HepG2 (cell line): Measurements from ENCODE around the gene SPSB2. TPM values are rescaled to one million over a fixed set of nuclear protein-coding genes. Genes with fewer than 3 reads are reported as not detected.

Experiments used
- HNF4G ChIP-seq, 2 experiments: sonication (generic) in 1 of 2; formaldehyde crosslinking in 1 of 2; IDR thresholded peaks; 2 replicates each; pipeline versions ENCODE4 v1.4.0 to v1.6.1; 2011 to 2020; ENCODE audit warnings: borderline replicate concordance in 2 of 2, low read depth in 2 of 2, mild to moderate bottlenecking in 2 of 2, low read length in 1 of 2, missing genetic modification reagents in 1 of 2, moderate library complexity in 1 of 2
- MEIS2 ChIP-seq: sonication (generic); formaldehyde crosslinking; IDR thresholded peaks from 2 replicates; pipeline ENCODE4 v1.9.0; 2021; ENCODE audit warnings: mild to moderate bottlenecking, missing genetic modification reagents
- POLR2AphosphoS2 ChIP-seq: IDR thresholded peaks from 2 replicates; pipeline ENCODE4 v1.6.1; 2011; ENCODE audit warnings: low read depth, low read length, improper control_type of control experiment
- RBAK ChIP-seq: sonication (generic); formaldehyde crosslinking; IDR thresholded peaks from 2 replicates; pipeline ENCODE4 v1.5.1; 2020; ENCODE audit warnings: mild to moderate bottlenecking, missing genetic modification reagents
- SALL1 ChIP-seq: sonication (generic); formaldehyde crosslinking; IDR thresholded peaks from 2 replicates; pipeline ENCODE4 v1.8.0; 2022; ENCODE audit warnings: mild to moderate bottlenecking, missing genetic modification reagents
- SMAD3 ChIP-seq: sonication (generic); formaldehyde crosslinking; IDR thresholded peaks from 2 replicates; pipeline ENCODE4 v1.4.0; 2020; ENCODE audit warnings: missing genetic modification reagents
- TFDP2 ChIP-seq: sonication (generic); formaldehyde crosslinking; IDR thresholded peaks from 2 replicates; pipeline ENCODE4 v1.4.0; 2020; ENCODE audit warnings: missing genetic modification reagents
- ZBTB37 ChIP-seq: sonication (generic); formaldehyde crosslinking; IDR thresholded peaks from 2 replicates; pipeline ENCODE4 v1.4.0; 2020; ENCODE audit warnings: mild to moderate bottlenecking, missing genetic modification reagents
- ZBTB40 ChIP-seq, 2 experiments: fragments of 450-650 bp in 1 of 2; sonication (generic) in 1 of 2; formaldehyde crosslinking in 1 of 2; IDR thresholded peaks; 2 replicates each; pipeline versions ENCODE4 v1.6.1 to v1.8.0; 2016 to 2022; ENCODE audit warnings: antibody characterized with exemption in 1 of 2, mild to moderate bottlenecking in 1 of 2, missing genetic modification reagents in 1 of 2
- ZEB1 ChIP-seq: IDR thresholded peaks from 2 replicates; pipeline ENCODE4 v1.6.1; 2012; ENCODE audit warnings: mild to moderate bottlenecking, low read depth, inconsistent platforms; ENCODE audit not compliant: insufficient replicate concordance
- ZFP1 ChIP-seq: IDR thresholded peaks from 2 replicates; pipeline ENCODE4 v1.6.1; 2016
- ZMAT3 ChIP-seq: sonication (generic); formaldehyde crosslinking; conservative IDR thresholded peaks from 2 replicates; pipeline ENCODE4 v1.7.0; 2021; ENCODE audit warnings: missing genetic modification reagents
- ZNF232 ChIP-seq: sonication (generic); formaldehyde crosslinking; IDR thresholded peaks from 2 replicates; pipeline ENCODE4 v1.4.0; 2020; ENCODE audit warnings: missing genetic modification reagents, borderline replicate concordance
- ZNF24 ChIP-seq: fragments of 450-650 bp; IDR thresholded peaks from 2 replicates; pipeline ENCODE4 v1.6.1; 2017; ENCODE audit warnings: antibody characterized with exemption, mild to moderate bottlenecking
- ZNF709 ChIP-seq: sonication (generic); formaldehyde crosslinking; IDR thresholded peaks from 2 replicates; pipeline ENCODE4 v1.5.0; 2020; ENCODE audit warnings: mild to moderate bottlenecking, missing genetic modification reagents
- ZNF713 ChIP-seq: sonication (generic); formaldehyde crosslinking; IDR thresholded peaks from 2 replicates; pipeline ENCODE4 v1.4.0; 2020; ENCODE audit warnings: mild to moderate bottlenecking, missing genetic modification reagents
- ZNF780A ChIP-seq: sonication (generic); formaldehyde crosslinking; IDR thresholded peaks from 2 replicates; pipeline ENCODE4 v1.8.0; 2022; ENCODE audit warnings: mild to moderate bottlenecking, missing genetic modification reagents, moderate library complexity
- polyA plus RNA-seq, 8 experiments: library from polyadenylated mRNA; depleted of rRNA in 3 of 8; stranded (reverse) in 7 of 8; unstranded in 1 of 8; fragments of >200 nt; fragmentation: Illumina TruSeq in 4 of 8; extraction: Trizol in 4 of 8; gene quantifications; 2 replicates each; pipeline versions ENCODE4 v1.2.1 to v1.2.3, GENCODE V29; 2011 to 2016; ENCODE audit warnings: low read depth in 4 of 8, missing spikeins in 1 of 8, mixed read lengths in 1 of 8; ENCODE audit not compliant: insufficient read depth in 1 of 8
- total RNA-seq, 5 experiments: library from RNA; depleted of rRNA; stranded (reverse); fragments of >200 nt; fragmentation: Illumina TruSeq; extraction: Trizol; gene quantifications; 2 replicates each; pipeline ENCODE4 v1.2.3, GENCODE V29; 2016; ENCODE audit warnings: low read depth in 1 of 5

Gene SPSB2
- total and polyA plus RNA-seq, 2 of the 13 experiments (the other 11 are each of a cell fraction or from before 2014, with no cell fraction given) = 2.0 to 6.2 TPM

- TF ChIP-seq ZBTB40 (IDR thresholded peaks at IDR 0.05) = no peak
- TF ChIP-seq ZBTB40 (CRISPR knock-in tag; IDR thresholded peaks at IDR 0.05) = peak; percentile 60
- no peak; the same call in 1 of the 2 replicates for TF ChIP-seq ZNF709 (CRISPR knock-in tag)
- TF ChIP-seq ZBTB37 = no peak
- no peak for TF ChIP-seq ZEB1
- TF ChIP-seq HNF4G (IDR thresholded peaks at IDR 0.05; ENCODE audit: borderline replicate concordance, low read depth, low read length) = peak; percentile 28
- TF ChIP-seq HNF4G (CRISPR knock-in tag; IDR thresholded peaks at IDR 0.05; ENCODE audit: borderline replicate concordance, low read depth) = no peak
- peak; percentile 47; the same call in 1 of the 2 replicates for TF ChIP-seq TFDP2 (CRISPR knock-in tag)
- TF ChIP-seq RBAK = no peak
- peak; percentile 49; the same call in 1 of the 2 replicates for TF ChIP-seq MEIS2 (CRISPR knock-in tag)
- TF ChIP-seq ZFP1 = no peak
- TF ChIP-seq ZNF24 = no peak
- TF ChIP-seq POLR2AphosphoS2 = no peak
- TF ChIP-seq ZNF232 (CRISPR knock-in tag) = no peak; the same call in 1 of the 2 replicates
- TF ChIP-seq ZMAT3 (CRISPR knock-in tag) = peak; percentile 91
- TF ChIP-seq SALL1 = peak; percentile 78
- 0 out of 2 replicates have a peak, but pooled peaks have one; percentile 54 for TF ChIP-seq SMAD3 (CRISPR knock-in tag)
- no peak for TF ChIP-seq ZNF713 (CRISPR knock-in tag)
- 0 out of 2 replicates have a peak, but pooled peaks have one; percentile 45 for TF ChIP-seq ZNF780A (CRISPR knock-in tag)
Measured at GRCh38 chr12:6867413-6868210, 5.5 kb downstream of the SPSB2 start, which contains the start of gene TPI1 (continued).
